Mucosa of gallbladder (tissue), 1 donor: Measurements from ENCODE around the gene GJA4. TPM values are rescaled to one million over a fixed set of nuclear protein-coding genes. Genes with fewer than 3 reads are reported as not detected.
"Not testable (repeated sequence)": the region's sequence is repeated elsewhere in the genome, so short reads cannot be mapped to it uniquely, and the experiment has no call there.

ENCODE experiments used
- DNase-seq: peaks from one replicate; pipeline ENCODE4 v3.0.0-alpha.2; 2020; ENCODE audit warnings: low spot score
- total RNA-seq: library from RNA; stranded (reverse); gene quantifications from one replicate; pipeline ENCODE4 v1.2.1, GENCODE V29; 2021
- donor health status: DM: no; HTN: no; CAD: no.

GJA4 gene
- total RNA-seq, 1 donor from 2014 or later = 9.0 TPM

- no peak for DNase-seq
Observed at GRCh38 chr1:34792424-34792823, 375 bp upstream of the GJA4 start.

- DNase-seq = no peak
Observed at GRCh38 chr1:34794001-34794789, 1.4 kb downstream of the GJA4 start.

- no peak for DNase-seq
Observed at GRCh38 chr1:34794790-34795180, 2.0 kb downstream of the GJA4 start.

- DNase-seq = no peak
Observed at GRCh38 chr1:34795916-34796315, 3.1 kb downstream of the GJA4 start.

GRCh38 chr1:34796990-34797389 is 4.2 kb downstream of the GJA4 start:
- DNase-seq = no peak

GRCh38 chr1:34800214-34800613 is 7.4 kb downstream of the GJA4 start:
- no peak for DNase-seq

GRCh38 chr1:34803770-34804169 is 11.0 kb downstream of the GJA4 start:
- no peak for DNase-seq

GRCh38 chr1:34806396-34806795 is 13.6 kb downstream of the GJA4 start:
- DNase-seq = no peak

- no peak for DNase-seq
Observed at GRCh38 chr1:34808051-34808810, 15.4 kb downstream of the GJA4 start.

- DNase-seq = not testable (repeated sequence)
Observed at GRCh38 chr1:34810781-34811180, 18.0 kb downstream of the GJA4 start.

GRCh38 chr1:34816332-34816731 is 23.5 kb downstream of the GJA4 start:
- no peak for DNase-seq

GRCh38 chr1:34816778-34817177 is 24.0 kb downstream of the GJA4 start:
- DNase-seq = no peak

GRCh38 chr1:34818862-34819261 is 26.1 kb downstream of the GJA4 start:
- DNase-seq = not testable (repeated sequence)

GRCh38 chr1:34822202-34822601 is 29.4 kb downstream of the GJA4 start:
- no peak for DNase-seq

- no peak for DNase-seq
Observed at GRCh38 chr1:34824817-34825454, 32.1 kb downstream of the GJA4 start.

GRCh38 chr1:34825455-34826091 is 32.8 kb downstream of the GJA4 start:
- peak; percentile 24 for DNase-seq

- DNase-seq = no peak
Observed at GRCh38 chr1:34827341-34827941, 34.6 kb downstream of the GJA4 start.

- DNase-seq = no peak
Observed at GRCh38 chr1:34828611-34829010, 35.8 kb downstream of the GJA4 start.

- no peak for DNase-seq
Observed at GRCh38 chr1:34829250-34829649, 36.5 kb downstream of the GJA4 start.

- no peak for DNase-seq
Observed at GRCh38 chr1:34831721-34832246, 39.0 kb downstream of the GJA4 start.

GRCh38 chr1:34833711-34834110 is 40.9 kb downstream of the GJA4 start:
- no peak for DNase-seq
